Neuronal stem cell (in vitro differentiated cells): ENCODE data around the gene TUBB6.

Experiments
- DNase-seq: peaks from one replicate; pipeline ENCODE4 v3.0.0-alpha.2; 2013; ENCODE audit warnings: low spot score
- H2AFZ ChIP-seq: one replicate; pipeline ENCODE4 v1.6.1; 2013; ENCODE audit warnings: mild to moderate bottlenecking, low read length, inconsistent platforms
- H2AK5ac ChIP-seq: 2 replicates; pipeline ENCODE4 v1.6.1; 2013; ENCODE audit warnings: low read depth, mild to moderate bottlenecking, inconsistent platforms, low read length, moderate library complexity, mixed read lengths
- H2BK120ac ChIP-seq: 2 replicates; pipeline ENCODE4 v1.6.1; 2013; ENCODE audit warnings: low read depth, mild to moderate bottlenecking, inconsistent platforms, low read length, moderate library complexity, mixed read lengths
- H2BK12ac ChIP-seq: one replicate; pipeline ENCODE4 v1.6.1; 2013; ENCODE audit warnings: low read length, inconsistent platforms
- H2BK15ac ChIP-seq: 2 replicates; pipeline ENCODE4 v1.6.1; 2013; ENCODE audit warnings: mild to moderate bottlenecking, low read length, inconsistent platforms, mixed read lengths
- H2BK5ac ChIP-seq: one replicate; pipeline ENCODE4 v1.6.1; 2013; ENCODE audit warnings: inconsistent platforms, mild to moderate bottlenecking, low read length, moderate library complexity
- H3K14ac ChIP-seq: one replicate; pipeline ENCODE4 v1.6.1; 2013; ENCODE audit warnings: low read length, inconsistent platforms
- H3K18ac ChIP-seq: 2 replicates; pipeline ENCODE4 v1.6.1; 2013; ENCODE audit warnings: low read length, inconsistent platforms
- H3K23ac ChIP-seq: 2 replicates; pipeline ENCODE4 v1.6.1; 2013; ENCODE audit warnings: low read depth, mild to moderate bottlenecking, mixed read lengths, low read length, inconsistent platforms; ENCODE audit not compliant: poor library complexity
- H3K27ac ChIP-seq: replicated peaks from 3 replicates; pipeline ENCODE4 v1.5.1; 2013; ENCODE audit warnings: low read length, inconsistent platforms
- H3K27me3 ChIP-seq, 3 experiments: 2 replicates each; pipeline ENCODE4 v1.6.1; 2013; ENCODE audit warnings: low read length in 3 of 3, mild to moderate bottlenecking in 2 of 3, inconsistent platforms in 1 of 3, low read depth in 1 of 3, mixed read lengths in 1 of 3, moderate library complexity in 1 of 3; ENCODE audit not compliant: control insufficient read depth in 3 of 3, insufficient read depth in 3 of 3
- H3K36me3 ChIP-seq, 2 donors: replicated peaks in 1 of 2; 2 replicates each; pipeline ENCODE4 v1.6.1; 2013; ENCODE audit warnings: low read length in 2 of 2; ENCODE audit not compliant: control insufficient read depth in 2 of 2, insufficient read depth in 2 of 2
- H3K4ac ChIP-seq: 2 replicates; pipeline ENCODE4 v1.6.1; 2013; ENCODE audit warnings: inconsistent platforms, mild to moderate bottlenecking, low read length, moderate library complexity
- H3K4me1 ChIP-seq, 2 donors: 1 replicate in 1 of 2; 2 replicates in 1 of 2; pipeline ENCODE4 v1.6.1; 2013; ENCODE audit warnings: low read length in 2 of 2, low read depth in 1 of 2; ENCODE audit not compliant: control insufficient read depth in 2 of 2, insufficient read depth in 1 of 2
- H3K4me2 ChIP-seq: one replicate; pipeline ENCODE4 v1.6.1; 2013; ENCODE audit warnings: mild to moderate bottlenecking, low read length, inconsistent platforms; ENCODE audit not compliant: insufficient read depth, poor library complexity, severe bottlenecking
- H3K4me3 ChIP-seq, 2 donors: 2 replicates each; pipeline ENCODE4 v1.5.1; 2013; ENCODE audit warnings: low read length in 2 of 2, mild to moderate bottlenecking in 2 of 2, inconsistent platforms in 1 of 2, moderate library complexity in 1 of 2
- H3K79me1 ChIP-seq: one replicate; pipeline ENCODE4 v1.6.1; 2013; ENCODE audit warnings: low read depth, mild to moderate bottlenecking, inconsistent platforms, low read length, moderate library complexity
- H3K9ac ChIP-seq: one replicate; pipeline ENCODE4 v1.6.1; 2013; ENCODE audit warnings: mild to moderate bottlenecking, low read depth, low read length, inconsistent platforms; ENCODE audit not compliant: poor library complexity
- H3K9me3 ChIP-seq, 2 donors: replicated peaks in 1 of 2; 2 replicates each; pipeline versions ENCODE3 to v1.6.1; 2013; ENCODE audit warnings: low read length in 2 of 2, mild to moderate bottlenecking in 2 of 2, inconsistent platforms in 1 of 2, low read depth in 1 of 2, mixed read lengths in 1 of 2, moderate library complexity in 1 of 2; ENCODE audit not compliant: control insufficient read depth in 2 of 2, insufficient read depth in 1 of 2
- H4K8ac ChIP-seq: one replicate; pipeline ENCODE4 v1.6.1; 2013; ENCODE audit warnings: low read depth, mild to moderate bottlenecking, inconsistent platforms, low read length, moderate library complexity
- H4K91ac ChIP-seq: one replicate; pipeline ENCODE4 v1.6.1; 2013; ENCODE audit warnings: low read length, low read depth, mild to moderate bottlenecking, inconsistent platforms; ENCODE audit not compliant: poor library complexity
- WGBS, 2 donors: extraction: QIAGEN DNeasy Blood & Tissue Kit; methylation state at CpG; one replicate each; pipeline ENCODE4 v1.1.7; 2013; ENCODE audit warnings: missing lambda C conversion rate in 2 of 2, mixed read lengths in 1 of 2; ENCODE audit not compliant: insufficient read length in 2 of 2, insufficient replicate concordance in 1 of 2; ENCODE audit errors: extremely low coverage in 2 of 2; 5-methylcytosine and 5-hydroxymethylcytosine counted together

Gene TUBB6

DNA sequence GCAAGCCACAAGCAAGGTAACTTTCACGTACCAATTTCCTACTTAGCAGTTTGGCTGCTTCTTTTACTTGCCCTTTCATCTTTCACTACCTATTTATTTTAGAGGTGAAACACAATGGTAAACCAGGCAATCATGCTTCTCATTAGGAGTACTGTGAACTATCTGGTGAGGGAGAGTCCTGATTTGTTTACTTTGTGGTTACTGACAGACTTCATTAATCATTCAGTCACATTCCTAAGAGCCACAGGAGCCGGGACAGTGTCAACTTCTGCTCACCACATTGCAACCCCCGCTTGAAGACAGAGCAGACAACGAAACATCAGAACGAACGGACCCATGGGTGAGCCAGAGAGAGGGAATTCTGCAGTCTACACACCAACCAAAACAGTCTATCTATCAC, 28.8 kb downstream of the TUBB6 start:
- no peak for DNase-seq
- H2BK15ac ChIP-seq: no peak overlapping the region
- no peak overlapping the region for H3K18ac ChIP-seq
- H2BK120ac ChIP-seq: no peak overlapping the region
- peaks cover 4 to 10% of the 10 kb centered on the region in 2 donors for H3K9me3 ChIP-seq
- H2AK5ac ChIP-seq: no peak overlapping the region
- no peak overlapping the region for H3K23ac ChIP-seq
- peaks cover 9 to 83% of the 10 kb centered on the region in 2 donors for H3K36me3 ChIP-seq
- H2BK12ac ChIP-seq: no peak overlapping the region
- no peak overlapping the region for H4K91ac ChIP-seq
- no CpG with 5 or more reads among the region's 6 CpGs for WGBS, 2 donors
- no peak overlapping the region for H2AFZ ChIP-seq
- H4K8ac ChIP-seq: no peak overlapping the region
- H2BK5ac ChIP-seq: no peak overlapping the region
- no peak overlapping the region for H3K9ac ChIP-seq
- H3K14ac ChIP-seq: no peak overlapping the region
- no peaks in the 10 kb centered on the region for H3K79me1 ChIP-seq
- H3K4me3 ChIP-seq: no peak overlapping the region
- H3K27ac ChIP-seq: no peak overlapping the region
- H3K4ac ChIP-seq: no peak overlapping the region
- H3K4me1 ChIP-seq: peaks cover 15 to 20% of the 10 kb centered on the region in 2 donors
- H3K4me2 ChIP-seq: no peak overlapping the region
- no peaks in the 10 kb centered on the region for H3K27me3 ChIP-seq

DNA sequence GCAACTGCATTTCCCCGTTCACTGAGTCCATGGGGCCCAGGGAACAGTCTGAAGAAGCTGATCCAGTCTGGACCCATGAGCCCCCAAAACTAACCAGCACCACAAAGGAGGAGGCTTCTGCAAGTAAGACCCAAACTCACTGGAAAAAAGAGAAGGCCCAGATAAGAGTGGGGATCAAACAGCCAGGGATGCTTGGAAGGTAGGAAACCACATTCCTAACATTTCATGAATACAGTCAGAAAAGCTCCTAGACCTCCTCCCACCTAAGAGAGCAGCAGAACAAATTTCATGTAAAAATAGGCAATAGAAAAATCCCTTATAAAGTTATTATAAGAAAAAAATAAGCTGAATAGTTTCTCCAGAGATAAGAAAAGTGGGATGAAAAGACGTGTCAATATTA, 30.3 kb downstream of the TUBB6 start:
- no peak overlapping the region for H2BK15ac ChIP-seq
- peaks cover 13 to 91% of the 10 kb centered on the region in 2 donors for H3K36me3 ChIP-seq
- H4K91ac ChIP-seq: no peak overlapping the region
- H3K27ac ChIP-seq: no peak overlapping the region
- H2BK12ac ChIP-seq: no peak overlapping the region
- H2AK5ac ChIP-seq: no peak overlapping the region
- peaks cover 4 to 10% of the 10 kb centered on the region in 2 donors for H3K9me3 ChIP-seq
- H3K27me3 ChIP-seq: no peaks in the 10 kb centered on the region
- H3K18ac ChIP-seq: no peak overlapping the region
- H3K14ac ChIP-seq: no peak overlapping the region
- no peak overlapping the region for H2AFZ ChIP-seq
- WGBS, 2 donors: no CpG with 5 or more reads among the region's 2 CpGs
- peaks cover 15 to 20% of the 10 kb centered on the region in 2 donors for H3K4me1 ChIP-seq
- H3K4me3 ChIP-seq: no peak overlapping the region
- H3K4ac ChIP-seq: no peak overlapping the region
- H4K8ac ChIP-seq: no peak overlapping the region
- no peaks in the 10 kb centered on the region for H3K79me1 ChIP-seq
- DNase-seq: no peak
- H3K4me2 ChIP-seq: no peak overlapping the region
- H2BK5ac ChIP-seq: no peak overlapping the region
- no peak overlapping the region for H2BK120ac ChIP-seq
- H3K23ac ChIP-seq: no peak overlapping the region
- H3K9ac ChIP-seq: no peak overlapping the region

DNA sequence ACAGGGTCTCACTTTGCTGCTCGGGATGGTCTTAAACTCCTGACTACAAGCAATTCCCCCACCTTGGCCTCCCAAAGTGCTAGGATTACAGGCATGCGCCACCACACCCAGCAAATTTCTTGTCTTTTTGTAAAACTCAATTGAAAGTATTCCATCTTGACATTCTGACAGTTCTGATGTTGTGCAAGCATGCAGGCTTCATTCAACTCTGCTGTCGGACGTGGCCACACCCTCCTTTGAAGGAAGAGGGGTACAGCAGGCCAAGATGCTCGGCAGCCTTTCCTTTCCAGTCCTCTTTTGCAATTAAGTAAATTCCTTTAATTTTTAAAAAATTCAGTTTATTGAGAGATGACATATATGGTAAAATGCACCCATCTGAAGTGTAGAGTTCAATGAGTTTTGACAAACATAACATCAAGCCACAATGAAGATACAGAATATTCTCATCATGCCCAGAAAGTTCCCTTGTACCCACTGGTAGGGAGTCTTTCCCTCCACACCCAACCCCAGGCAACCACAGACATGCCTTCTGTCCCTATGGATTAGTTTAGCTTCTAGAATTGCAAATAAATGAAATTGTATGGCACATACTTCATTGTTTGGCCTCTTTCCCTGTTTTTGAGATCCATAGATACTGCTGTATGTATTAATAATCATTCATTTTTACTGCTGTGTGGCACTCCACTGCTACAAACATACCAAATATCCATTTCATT, 33.1 kb downstream of the TUBB6 start:
- Histone ChIP-seq H2AFZ (no peak overlapping the region), H3K4me1 (peaks cover 0 to 8% of the 10 kb centered on the region in 2 donors), H3K18ac (no peak overlapping the region), H3K79me1 (no peaks in the 10 kb centered on the region), H3K9ac (no peak overlapping the region), H3K14ac (no peak overlapping the region), H3K9me3 (peaks cover 4 to 8% of the 10 kb centered on the region in 2 donors), H3K23ac (no peak overlapping the region), H3K4me2 (no peak overlapping the region), H4K91ac (no peak overlapping the region), H3K4me3 (no peak overlapping the region), H2AK5ac (no peak overlapping the region), H3K27me3 (no peaks in the 10 kb centered on the region), H2BK120ac (no peak overlapping the region), H3K27ac (no peak overlapping the region), H2BK5ac (no peak overlapping the region), H3K36me3 (peaks cover 21 to 91% of the 10 kb centered on the region in 2 donors), H4K8ac (no peak overlapping the region), H3K4ac (no peak overlapping the region), H2BK15ac (no peak overlapping the region), H2BK12ac (no peak overlapping the region)
- DNase-seq: no peak
- no CpG with 5 or more reads among the region's 5 CpGs for WGBS, 2 donors

DNA sequence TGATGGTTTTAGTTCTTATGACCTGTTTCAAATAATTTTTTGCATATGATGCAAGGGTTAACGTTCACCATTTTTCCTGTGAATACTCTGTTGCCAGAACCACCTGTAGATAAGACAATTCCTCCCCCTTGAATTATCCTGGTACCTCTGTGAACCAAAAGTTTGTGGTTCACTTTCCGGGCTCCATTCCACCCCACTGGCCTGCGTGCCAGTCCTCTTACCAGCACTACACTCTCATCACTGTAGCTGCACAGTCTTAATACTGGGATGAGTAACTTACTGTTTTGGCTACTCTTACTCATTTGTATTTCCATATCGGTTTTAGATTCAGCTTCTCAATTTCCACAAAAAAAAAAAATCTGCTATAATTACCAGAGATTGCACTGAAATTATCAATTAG, 34.6 kb downstream of the TUBB6 start:
- WGBS, 2 donors: no CpG with 5 or more reads among the region's 4 CpGs
- Histone ChIP-seq H2AFZ (no peak overlapping the region), H3K79me1 (no peaks in the 10 kb centered on the region), H3K4me3 (no peak overlapping the region), H3K27ac (no peak overlapping the region), H3K14ac (no peak overlapping the region), H3K4me1 (no peaks in the 10 kb centered on the region), H3K9ac (no peak overlapping the region), H3K18ac (no peak overlapping the region), H2BK5ac (no peak overlapping the region), H2AK5ac (no peak overlapping the region), H2BK15ac (no peak overlapping the region), H3K4ac (no peak overlapping the region), H3K36me3 (peaks cover 21 to 88% of the 10 kb centered on the region in 2 donors), H4K91ac (no peak overlapping the region), H3K9me3 (no peaks in the 10 kb centered on the region), H3K27me3 (no peaks in the 10 kb centered on the region), H2BK12ac (no peak overlapping the region), H2BK120ac (no peak overlapping the region), H3K23ac (no peak overlapping the region), H4K8ac (no peak overlapping the region), H3K4me2 (no peak overlapping the region)
- no peak for DNase-seq
